Ovary (tissue), 3 donors: ENCODE data around the gene SORBS1.

Experiments used
- EP300 ChIP-seq: sonication (generic); formaldehyde crosslinking; IDR thresholded peaks from one replicate; pipeline ENCODE4 v1.6.1; 2017; ENCODE audit warnings: antibody characterized with exemption
- POLR2A ChIP-seq: fragments of 450-650 bp; IDR thresholded peaks from one replicate; pipeline ENCODE4 v1.6.1; 2017; ENCODE audit warnings: antibody characterized with exemption, mild to moderate bottlenecking, moderate library complexity
- TF ChIP-seq, protein P1 (sequence below), 3 donors: fragments of 450-650 bp in 2 of 3; fragments of 200-600 bp in 1 of 3; IDR thresholded peaks; one replicate each; pipeline versions ENCODE4 v1.5.1 to v1.8.0; 2016 to 2022; ENCODE audit warnings: antibody characterized with exemption in 3 of 3, mild to moderate bottlenecking in 1 of 3
- donor health status: DM: no; HTN: no; CAD: no.

DNA sequence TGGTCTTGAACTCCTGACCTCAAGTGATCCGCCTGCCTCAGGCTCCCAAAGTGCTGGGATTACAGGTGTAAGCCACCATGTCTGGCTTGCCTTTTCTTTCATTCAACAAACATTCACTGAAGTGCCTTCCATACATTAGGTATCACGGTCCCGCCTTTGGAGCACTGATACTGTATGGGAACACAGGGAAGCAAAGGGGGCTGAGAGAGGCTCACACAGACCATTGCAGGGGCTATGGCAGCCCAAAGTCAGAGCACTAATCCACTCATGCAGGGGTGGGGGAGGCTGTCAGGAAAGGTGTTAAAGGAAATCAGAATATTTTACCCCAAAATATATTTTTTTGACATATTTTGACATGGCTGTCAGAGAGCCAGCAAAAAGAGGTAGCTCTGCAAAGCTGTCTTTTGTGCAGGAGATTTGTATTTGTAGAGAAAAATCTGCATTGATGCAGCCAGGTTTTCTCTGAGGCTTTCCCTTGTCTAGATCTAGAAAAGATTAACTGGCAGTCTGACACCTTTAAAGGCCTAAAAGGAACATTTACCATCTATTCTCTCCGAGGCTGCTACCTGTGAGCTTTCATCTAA, 228.4 kb downstream of the SORBS1 start:
- TF ChIP-seq POLR2A (no peak), EP300 (no peak)
- TF ChIP-seq, protein P1, sequence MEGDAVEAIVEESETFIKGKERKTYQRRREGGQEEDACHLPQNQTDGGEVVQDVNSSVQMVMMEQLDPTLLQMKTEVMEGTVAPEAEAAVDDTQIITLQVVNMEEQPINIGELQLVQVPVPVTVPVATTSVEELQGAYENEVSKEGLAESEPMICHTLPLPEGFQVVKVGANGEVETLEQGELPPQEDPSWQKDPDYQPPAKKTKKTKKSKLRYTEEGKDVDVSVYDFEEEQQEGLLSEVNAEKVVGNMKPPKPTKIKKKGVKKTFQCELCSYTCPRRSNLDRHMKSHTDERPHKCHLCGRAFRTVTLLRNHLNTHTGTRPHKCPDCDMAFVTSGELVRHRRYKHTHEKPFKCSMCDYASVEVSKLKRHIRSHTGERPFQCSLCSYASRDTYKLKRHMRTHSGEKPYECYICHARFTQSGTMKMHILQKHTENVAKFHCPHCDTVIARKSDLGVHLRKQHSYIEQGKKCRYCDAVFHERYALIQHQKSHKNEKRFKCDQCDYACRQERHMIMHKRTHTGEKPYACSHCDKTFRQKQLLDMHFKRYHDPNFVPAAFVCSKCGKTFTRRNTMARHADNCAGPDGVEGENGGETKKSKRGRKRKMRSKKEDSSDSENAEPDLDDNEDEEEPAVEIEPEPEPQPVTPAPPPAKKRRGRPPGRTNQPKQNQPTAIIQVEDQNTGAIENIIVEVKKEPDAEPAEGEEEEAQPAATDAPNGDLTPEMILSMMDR (IDR thresholded peaks at IDR 0.05) = no peak
